Sigmoid colon (tissue), 7 donors: ENCODE results near the gene RBM23. TPM values are rescaled to one million over a fixed set of nuclear protein-coding genes. Genes with fewer than 3 reads are reported as not detected.
"Not testable (repeated sequence)": the region's sequence is repeated elsewhere in the genome, so short reads cannot be mapped to it uniquely, and the experiment has no call there.

Experiments
- DNase-seq: peaks from one replicate; pipeline ENCODE4 v3.0.0-alpha.2; 2019
- H3K27ac ChIP-seq, 4 donors: fragments of 200-600 bp; sonication (generic); one replicate each; pipeline ENCODE4 v1.5.1; 2016 to 2019; ENCODE audit warnings: mild to moderate bottlenecking in 1 of 4
- H3K27me3 ChIP-seq, 3 donors: fragments of 200-600 bp; sonication (generic); one replicate each; pipeline ENCODE4 v1.5.1; 2019; ENCODE audit warnings: mild to moderate bottlenecking in 1 of 3
- H3K36me3 ChIP-seq, 4 donors: fragments of 200-600 bp; sonication (generic); one replicate each; pipeline ENCODE4 v1.5.1; 2016 to 2019
- H3K4me1 ChIP-seq, 4 donors: fragments of 200-600 bp; sonication (generic); one replicate each; pipeline ENCODE4 v1.5.1; 2017 to 2019
- H3K4me3 ChIP-seq, 4 donors: fragments of 200-600 bp; sonication (generic); one replicate each; pipeline ENCODE4 v1.5.1; 2017 to 2019; ENCODE audit warnings: mild to moderate bottlenecking in 2 of 4, moderate library complexity in 1 of 4
- H3K9me3 ChIP-seq, 4 donors: fragments of 200-600 bp in 3 of 4; sonication (generic) in 3 of 4; one replicate each; pipeline versions ENCODE4 v1.5.1 to v1.6.1; 2013 to 2019
- EP300 ChIP-seq, 4 donors: sonication (generic); formaldehyde crosslinking; IDR thresholded peaks; one replicate each; pipeline ENCODE4 v1.6.1; 2017; ENCODE audit warnings: antibody characterized with exemption in 4 of 4
- POLR2A ChIP-seq, 2 donors: fragments of 450-650 bp; IDR thresholded peaks; one replicate each; pipeline ENCODE4 v1.6.1; 2016; ENCODE audit warnings: antibody characterized with exemption in 2 of 2, mild to moderate bottlenecking in 2 of 2, moderate library complexity in 2 of 2
- POLR2AphosphoS5 ChIP-seq, 4 donors: sonication (generic); formaldehyde crosslinking; IDR thresholded peaks; one replicate each; pipeline ENCODE4 v1.6.1; 2017; ENCODE audit warnings: antibody characterized with exemption in 4 of 4
- WGBS, 2 donors: extraction: QIAGEN DNeasy Blood & Tissue Kit; methylation state at CpG; one replicate each; pipeline ENCODE4 v1.1.7; 2013; 5-methylcytosine and 5-hydroxymethylcytosine counted together
- intact Hi-C: fragments of 100-400 bp; cut with DNase I; formaldehyde crosslinking; loops from one replicate; pipeline ENCODE4 v1.15.1; 2023
- polyA plus RNA-seq, 3 donors: library from polyadenylated mRNA; stranded (reverse); fragments of 200-250 nt; gene quantifications; one replicate each; pipeline ENCODE4 v1.2.3, GENCODE V29; 2013
- total RNA-seq, 4 donors: library from RNA; depleted of rRNA; stranded (reverse); fragments of >200 nt; gene quantifications; one replicate each; pipeline ENCODE4 v1.1.0, GENCODE V29; 2016
- TF ChIP-seq, protein P1 (sequence below), 4 experiments: fragments of 450-650 bp in 3 of 4; fragments of 200-600 bp in 1 of 4; IDR thresholded peaks; one replicate each; pipeline ENCODE4 v1.5.1; 2016 to 2019; ENCODE audit warnings: antibody characterized with exemption in 4 of 4, mild to moderate bottlenecking in 3 of 4, moderate library complexity in 2 of 4
- donor health status: healthy with polysubstance abuse.
- donor health status: Bipolar disorder and iron deficiency.
- donor health status: healthy.

RBM23 gene
- total and polyA plus RNA-seq, 7 donors = 31.8 to 5,076 (median 356) TPM

DNA sequence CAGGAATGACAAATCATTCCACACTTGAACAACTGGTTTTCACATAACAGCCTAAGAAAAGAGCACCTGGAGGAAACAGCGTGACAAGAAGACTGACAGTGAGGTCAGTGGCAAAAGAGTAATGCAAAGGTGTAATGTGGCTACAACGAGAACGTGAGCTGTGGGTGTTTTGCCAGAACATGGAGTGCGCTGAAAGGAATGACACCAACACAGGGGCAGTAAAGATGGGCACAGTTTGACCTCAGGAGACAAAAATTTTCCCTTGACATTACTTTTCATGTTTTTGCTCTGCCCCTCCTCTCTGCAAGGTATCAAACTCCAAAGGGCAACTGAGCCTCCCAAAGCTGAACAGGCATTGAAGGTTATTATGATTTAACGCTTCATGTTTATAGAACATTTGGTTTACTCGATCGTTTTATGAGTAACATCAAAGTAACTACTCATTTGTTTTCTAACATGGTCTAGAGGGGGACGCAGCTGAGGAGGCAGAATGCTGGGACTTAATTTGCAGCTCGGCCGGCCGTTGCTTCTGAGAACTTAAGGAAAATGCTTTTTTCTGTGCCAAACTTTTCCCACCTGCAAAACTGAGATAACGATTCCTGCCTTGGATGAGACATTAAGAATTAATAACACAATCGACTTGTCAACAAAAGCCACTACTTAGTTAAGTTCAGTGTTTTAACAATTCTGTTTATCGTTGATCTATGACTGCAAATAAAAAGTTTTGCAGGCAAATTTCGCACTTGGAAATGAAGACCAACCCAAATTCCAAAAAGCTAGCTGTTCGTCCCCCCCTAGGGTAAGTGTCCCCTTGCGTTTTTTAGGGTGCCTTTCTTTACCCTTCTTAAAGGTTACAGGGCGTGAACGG is 37.0 kb upstream of the RBM23 start:
- Histone ChIP-seq H3K36me3 (peaks cover 0 to 30% (median 6%) of the 10 kb centered on the region in 4 donors), H3K4me1 (peaks cover 0 to 17% (median 6%) of the 10 kb centered on the region in 4 donors), H3K9me3 (no peaks in the 10 kb centered on the region), H3K27ac (peak overlapping the region; percentile 90 to 94 (median 94)), H3K4me3 (peak overlapping the region; percentile 51 to 72 (median 60)), H3K27me3 (no peaks in the 10 kb centered on the region)
- intact Hi-C loops = loop anchor here (2.0 kb wide), 1 partner anchor 25 kb away; no protein-coding TSS in a partner anchor
- WGBS, 2 donors = 3 to 26% methylated on average over 19 of the region's 19 CpGs
- TF ChIP-seq POLR2A (IDR thresholded peaks at IDR 0.05) = no peak
- peak; percentile 58 for DNase-seq

GRCh38 chr14:22952418-22952817 is 33.5 kb upstream of the RBM23 start:
- DNase-seq = peak; percentile 3
- no peaks in the 10 kb centered on the region for H3K27me3 ChIP-seq
- intact Hi-C loops = no loop called here
- H3K36me3 ChIP-seq = peaks cover 0 to 55% (median 15%) of the 10 kb centered on the region in 4 donors
- H3K9me3 ChIP-seq = no peaks in the 10 kb centered on the region
- no peak overlapping the region for H3K27ac ChIP-seq
- no peak overlapping the region for H3K4me3 ChIP-seq
- TF ChIP-seq EP300 (IDR thresholded peaks at IDR 0.05) (no peak), POLR2AphosphoS5 (IDR thresholded peaks at IDR 0.05) (no peak), POLR2A (IDR thresholded peaks at IDR 0.05) (no peak)
- TF ChIP-seq, protein P1, sequence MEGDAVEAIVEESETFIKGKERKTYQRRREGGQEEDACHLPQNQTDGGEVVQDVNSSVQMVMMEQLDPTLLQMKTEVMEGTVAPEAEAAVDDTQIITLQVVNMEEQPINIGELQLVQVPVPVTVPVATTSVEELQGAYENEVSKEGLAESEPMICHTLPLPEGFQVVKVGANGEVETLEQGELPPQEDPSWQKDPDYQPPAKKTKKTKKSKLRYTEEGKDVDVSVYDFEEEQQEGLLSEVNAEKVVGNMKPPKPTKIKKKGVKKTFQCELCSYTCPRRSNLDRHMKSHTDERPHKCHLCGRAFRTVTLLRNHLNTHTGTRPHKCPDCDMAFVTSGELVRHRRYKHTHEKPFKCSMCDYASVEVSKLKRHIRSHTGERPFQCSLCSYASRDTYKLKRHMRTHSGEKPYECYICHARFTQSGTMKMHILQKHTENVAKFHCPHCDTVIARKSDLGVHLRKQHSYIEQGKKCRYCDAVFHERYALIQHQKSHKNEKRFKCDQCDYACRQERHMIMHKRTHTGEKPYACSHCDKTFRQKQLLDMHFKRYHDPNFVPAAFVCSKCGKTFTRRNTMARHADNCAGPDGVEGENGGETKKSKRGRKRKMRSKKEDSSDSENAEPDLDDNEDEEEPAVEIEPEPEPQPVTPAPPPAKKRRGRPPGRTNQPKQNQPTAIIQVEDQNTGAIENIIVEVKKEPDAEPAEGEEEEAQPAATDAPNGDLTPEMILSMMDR (IDR thresholded peaks at IDR 0.05) = no peak
- 95 to 96% methylated on average over 1 of the region's 1 CpG for WGBS, 2 donors
- peaks cover 0 to 17% (median 6%) of the 10 kb centered on the region in 4 donors for H3K4me1 ChIP-seq

DNA sequence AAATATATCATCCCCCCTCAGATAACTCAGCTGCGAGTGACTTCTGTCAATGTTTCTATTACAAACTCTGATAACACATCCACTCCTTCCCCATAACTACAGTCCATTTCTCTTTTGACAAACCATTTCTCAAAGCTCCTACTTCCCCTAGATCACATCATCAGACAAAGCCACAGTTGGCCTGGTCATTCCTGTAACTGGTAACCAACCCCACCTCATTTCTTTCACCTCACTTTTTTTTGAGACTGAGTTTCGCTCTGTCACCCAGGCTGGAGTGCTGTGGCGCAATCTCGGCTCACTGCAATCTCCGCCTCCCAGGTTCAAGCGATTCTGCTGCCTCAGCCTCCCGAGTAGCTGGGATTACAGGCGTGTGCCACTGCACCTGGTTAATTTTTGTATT is 32.8 kb upstream of the RBM23 start:
- H3K27ac ChIP-seq, H3K27me3 ChIP-seq, H3K9me3 ChIP-seq, intact Hi-C loops, H3K4me3 ChIP-seq: not testable (repeated sequence)
- peak; percentile 7 for DNase-seq
- 92 to 94% methylated on average over 8 of the region's 8 CpGs for WGBS, 2 donors
- peaks cover 0 to 61% (median 21%) of the 10 kb centered on the region in 4 donors for H3K36me3 ChIP-seq
- peaks cover 0 to 13% (median 6%) of the 10 kb centered on the region in 4 donors for H3K4me1 ChIP-seq

- Histone ChIP-seq H3K27ac (no peak overlapping the region), H3K4me1 (no peaks in the 10 kb centered on the region), H3K36me3 (peaks cover 6 to 46% (median 18%) of the 10 kb centered on the region in 4 donors), H3K4me3 (no peak overlapping the region), H3K9me3 (no peaks in the 10 kb centered on the region), H3K27me3 (no peaks in the 10 kb centered on the region)
- WGBS, 2 donors = 93 to 97% methylated on average over 3 of the region's 3 CpGs
- TF ChIP-seq, protein P1 (IDR thresholded peaks at IDR 0.05) = no peak
- no peak for TF ChIP-seq EP300 (IDR thresholded peaks at IDR 0.05)
- TF ChIP-seq POLR2AphosphoS5 (IDR thresholded peaks at IDR 0.05) = no peak
- no peak for TF ChIP-seq POLR2A (IDR thresholded peaks at IDR 0.05)
- intact Hi-C loops = no loop called here
- DNase-seq = no peak
Measured at GRCh38 chr14:22945642-22946041, 26.7 kb upstream of the RBM23 start.

GRCh38 chr14:22939684-22940083 is 20.7 kb upstream of the RBM23 start:
- no peak overlapping the region for H3K4me3 ChIP-seq
- no peak overlapping the region for H3K27ac ChIP-seq
- no peaks in the 10 kb centered on the region for H3K27me3 ChIP-seq
- no peaks in the 10 kb centered on the region for H3K4me1 ChIP-seq
- TF ChIP-seq EP300 (IDR thresholded peaks at IDR 0.05) (no peak), POLR2AphosphoS5 (IDR thresholded peaks at IDR 0.05) (no peak), POLR2A (IDR thresholded peaks at IDR 0.05) (no peak)
- TF ChIP-seq, protein P1 (IDR thresholded peaks at IDR 0.05) = no peak
- H3K36me3 ChIP-seq = no peaks in the 10 kb centered on the region
- no peak for DNase-seq
- H3K9me3 ChIP-seq = no peaks in the 10 kb centered on the region
- 93 to 95% methylated on average over 4 of the region's 4 CpGs for WGBS, 2 donors
- intact Hi-C loops = no loop called here
